Measurements from ENCODE around the gene CRHR1. TPM values are rescaled to one million over a fixed set of nuclear protein-coding genes. Genes with fewer than 3 reads are reported as not detected.

Gene CRHR1
- total RNA-seq, 3 donors from 2014 or later, result 1.6 to 2.8 TPM; not detected in 1

DNA sequence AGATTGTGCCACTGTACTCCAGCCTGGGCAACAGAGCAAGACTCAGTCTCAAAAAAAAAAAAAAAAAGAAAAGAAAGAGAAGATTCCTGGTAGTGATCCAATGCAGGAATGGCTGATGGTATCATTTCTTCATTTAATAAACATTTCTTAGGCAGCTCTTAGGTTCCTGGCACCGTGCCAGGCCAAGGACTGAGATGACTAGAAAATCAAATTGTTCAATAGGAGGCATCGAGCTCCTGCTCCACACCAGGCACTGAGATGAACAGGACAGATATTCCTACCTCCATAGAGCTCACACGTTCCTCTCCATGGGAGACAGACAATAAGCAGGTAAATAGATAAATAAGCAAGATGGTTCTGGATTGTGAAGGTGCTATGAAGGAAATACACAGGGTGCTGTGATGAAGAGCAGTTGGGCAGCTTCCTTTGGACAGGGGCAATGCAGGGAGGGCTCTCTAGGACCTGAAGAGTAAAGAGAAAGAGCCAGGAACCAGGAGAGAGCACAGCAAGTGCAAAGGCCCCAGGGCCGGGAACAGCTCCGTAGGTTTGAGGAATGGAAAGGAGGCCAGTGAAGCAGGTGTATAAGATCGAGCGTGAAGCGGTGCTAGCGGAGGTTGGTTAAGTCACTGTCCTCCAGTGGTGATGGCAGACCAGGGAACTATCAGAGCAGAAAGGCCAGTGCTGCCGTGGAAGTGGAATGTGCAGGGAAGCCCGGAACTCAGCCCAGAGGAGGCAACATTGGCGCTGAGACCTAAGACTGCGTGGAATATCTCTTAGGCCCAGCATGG lies 26.5 kb upstream of the CRHR1 start:
- intact Hi-C loops (cut with DNase I; ENCODE audit: low total_unique reads), result loop anchor here (10.0 kb wide), 1 partner anchor 97 kb away; no protein-coding TSS in a partner anchor
- Histone ChIP-seq H3K27me3 (peaks cover 0 to 15% of the 10 kb centered on the region in 2 donors), H3K9me3 (no peaks in the 10 kb centered on the region)

GRCh38 chr17:45758544-45758943 lies 25.6 kb upstream of the CRHR1 start:
- Histone ChIP-seq H3K27ac (no peak overlapping the region), H3K27me3 (peaks cover 0 to 16% of the 10 kb centered on the region in 2 donors), H3K36me3 (no peaks in the 10 kb centered on the region), H3K4me1 (no peaks in the 10 kb centered on the region), H3K9me3 (no peaks in the 10 kb centered on the region), H3K4me3 (no peak overlapping the region)
- DNase-seq (ENCODE audit: low spot score in 2 of 2), result no peak
- intact Hi-C loops (cut with DNase I; ENCODE audit: low total_unique reads), result loop anchor here (10.0 kb wide), 1 partner anchor 96 kb away; no protein-coding TSS in a partner anchor
- TF ChIP-seq POLR2AphosphoS5 (IDR thresholded peaks at IDR 0.05), result no peak
- no peak for TF ChIP-seq POLR2A (IDR thresholded peaks at IDR 0.05)
- TF ChIP-seq CTCF (IDR thresholded peaks at IDR 0.05), result no peak

More for the DNA sequence above, 26.5 kb upstream of the CRHR1 start:
- Histone ChIP-seq H3K27ac (no peak overlapping the region), H3K4me1 (no peaks in the 10 kb centered on the region), H3K4me3 (no peak overlapping the region), H3K36me3 (no peaks in the 10 kb centered on the region)
- no peak for TF ChIP-seq POLR2AphosphoS5 (IDR thresholded peaks at IDR 0.05)
- no peak for TF ChIP-seq CTCF (IDR thresholded peaks at IDR 0.05)
- TF ChIP-seq POLR2A (IDR thresholded peaks at IDR 0.05), result no peak
- no peak for DNase-seq (ENCODE audit: low spot score in 2 of 2)

DNA sequence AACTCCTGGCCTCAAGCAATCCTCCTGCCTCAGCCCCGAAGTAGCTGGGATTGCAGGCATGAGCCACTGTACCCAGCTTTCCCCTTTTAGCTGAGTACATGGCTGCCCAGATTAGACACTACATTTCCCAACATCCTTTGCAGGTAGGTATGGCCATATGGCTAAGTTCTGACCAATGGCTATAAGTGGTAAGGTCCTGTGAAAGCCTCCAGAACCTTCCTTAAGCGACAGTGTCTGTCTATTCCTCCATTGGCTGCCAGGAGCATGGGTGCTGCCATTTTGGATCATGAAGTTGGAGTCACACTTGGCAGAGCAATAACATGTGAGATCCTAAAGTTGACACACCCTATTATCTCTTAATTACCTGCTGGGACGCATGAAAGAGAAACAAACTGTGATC lies 24.4 kb upstream of the CRHR1 start:
- Histone ChIP-seq H3K36me3 (no peaks in the 10 kb centered on the region), H3K4me1 (no peaks in the 10 kb centered on the region), H3K9me3 (no peaks in the 10 kb centered on the region), H3K4me3 (no peak overlapping the region), H3K27me3 (peaks cover 0 to 14% of the 10 kb centered on the region in 2 donors), H3K27ac (no peak overlapping the region)
- no peak for TF ChIP-seq CTCF (IDR thresholded peaks at IDR 0.05)
- TF ChIP-seq POLR2A (IDR thresholded peaks at IDR 0.05), result no peak
- TF ChIP-seq POLR2AphosphoS5 (IDR thresholded peaks at IDR 0.05), result no peak
- no peak for DNase-seq (ENCODE audit: low spot score in 2 of 2)
- intact Hi-C loops (cut with DNase I; ENCODE audit: low total_unique reads), result loop anchor here (10.0 kb wide), 1 partner anchor 95 kb away; no protein-coding TSS in a partner anchor

- Histone ChIP-seq H3K27me3 (peaks cover 0 to 14% of the 10 kb centered on the region in 2 donors), H3K4me3 (no peak overlapping the region), H3K4me1 (no peaks in the 10 kb centered on the region), H3K36me3 (no peaks in the 10 kb centered on the region), H3K9me3 (no peaks in the 10 kb centered on the region), H3K27ac (no peak overlapping the region)
- DNase-seq (ENCODE audit: low spot score in 2 of 2), result no peak
- intact Hi-C loops (cut with DNase I; ENCODE audit: low total_unique reads), result no loop called here
- TF ChIP-seq CTCF (IDR thresholded peaks at IDR 0.05), result no peak
- TF ChIP-seq POLR2A (IDR thresholded peaks at IDR 0.05), result no peak
- no peak for TF ChIP-seq POLR2AphosphoS5 (IDR thresholded peaks at IDR 0.05)
Measured at GRCh38 chr17:45761957-45762565, 22.1 kb upstream of the CRHR1 start.

GRCh38 chr17:45763182-45763581 lies 20.9 kb upstream of the CRHR1 start:
- Histone ChIP-seq H3K4me1 (no peaks in the 10 kb centered on the region), H3K4me3 (no peak overlapping the region), H3K9me3 (no peaks in the 10 kb centered on the region), H3K27me3 (peaks cover 0 to 20% of the 10 kb centered on the region in 2 donors), H3K36me3 (no peaks in the 10 kb centered on the region), H3K27ac (no peak overlapping the region)
- no peak for TF ChIP-seq POLR2AphosphoS5 (IDR thresholded peaks at IDR 0.05)
- no peak for TF ChIP-seq CTCF (IDR thresholded peaks at IDR 0.05)
- no peak for TF ChIP-seq POLR2A (IDR thresholded peaks at IDR 0.05)
- intact Hi-C loops (cut with DNase I; ENCODE audit: low total_unique reads), result no loop called here
- DNase-seq (ENCODE audit: low spot score in 2 of 2), result no peak
